ENCODE measurements around the gene NTRK3.

The NTRK3 gene

DNA sequence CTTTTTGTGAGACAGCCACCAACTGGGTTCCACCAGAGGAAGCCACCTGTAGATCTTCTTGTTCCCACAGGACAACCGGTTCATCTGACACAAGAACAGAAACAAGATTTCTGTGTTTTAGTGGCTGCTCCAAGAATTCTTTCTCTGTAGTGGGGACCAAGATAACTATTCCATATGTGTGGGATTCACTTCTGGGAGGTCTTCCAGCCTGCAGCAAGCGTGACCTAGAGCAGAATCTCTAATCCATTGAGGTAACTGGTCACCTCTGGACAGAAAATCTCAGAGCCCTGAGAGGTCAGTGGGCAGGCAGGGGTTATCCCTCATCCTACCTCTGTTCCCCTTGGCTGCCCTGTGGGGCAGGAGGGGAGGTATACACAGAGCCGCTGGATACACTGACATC lies 311.3 kb downstream of the NTRK3 start:
- DNase-seq: no peak
- no peak for TF ChIP-seq GATA1 (IDR thresholded peaks at IDR 0.05; ENCODE audit: low read depth, low read length)
- no peak for TF ChIP-seq POLR2A (IDR thresholded peaks at IDR 0.05; ENCODE audit: low read length)

DNA sequence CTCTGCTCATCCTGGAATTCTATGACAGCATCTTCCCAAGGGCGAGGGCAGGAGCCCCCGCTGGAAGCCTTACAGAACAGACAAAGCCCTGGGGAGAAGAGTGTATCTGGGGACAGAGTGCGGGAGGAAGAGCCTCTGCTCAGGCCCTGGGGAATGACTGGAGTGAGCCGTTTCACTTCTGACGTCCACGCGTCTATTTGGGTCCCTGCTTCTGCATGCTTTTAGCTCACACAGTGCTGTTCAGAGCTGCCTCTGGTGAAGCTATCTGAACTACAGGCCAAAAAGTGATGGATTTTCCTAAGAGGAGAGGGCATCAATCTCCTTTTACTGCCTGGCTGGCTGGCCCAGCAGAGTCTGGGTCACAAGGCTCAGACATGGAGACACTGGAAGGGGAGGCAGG lies 311.8 kb downstream of the NTRK3 start:
- no peak for DNase-seq
- TF ChIP-seq GATA1 (IDR thresholded peaks at IDR 0.05; ENCODE audit: low read depth, low read length) (no peak), POLR2A (IDR thresholded peaks at IDR 0.05; ENCODE audit: low read length) (no peak)

- TF ChIP-seq GATA1 (IDR thresholded peaks at IDR 0.05; ENCODE audit: low read depth, low read length) (no peak), POLR2A (IDR thresholded peaks at IDR 0.05; ENCODE audit: low read length) (no peak)
- no peak for DNase-seq
Measured at GRCh38 chr15:87944050-87944449, 312.5 kb downstream of the NTRK3 start.

- no peak for TF ChIP-seq POLR2A (IDR thresholded peaks at IDR 0.05; ENCODE audit: low read length)
- no peak for TF ChIP-seq GATA1 (IDR thresholded peaks at IDR 0.05; ENCODE audit: low read depth, low read length)
- DNase-seq: no peak
Measured at GRCh38 chr15:87943626-87944025, 312.9 kb downstream of the NTRK3 start.

- TF ChIP-seq POLR2A (IDR thresholded peaks at IDR 0.05; ENCODE audit: low read length) (no peak), GATA1 (IDR thresholded peaks at IDR 0.05; ENCODE audit: low read depth, low read length) (no peak)
- DNase-seq: no peak
Measured at GRCh38 chr15:87942316-87942715, 314.2 kb downstream of the NTRK3 start.

DNA sequence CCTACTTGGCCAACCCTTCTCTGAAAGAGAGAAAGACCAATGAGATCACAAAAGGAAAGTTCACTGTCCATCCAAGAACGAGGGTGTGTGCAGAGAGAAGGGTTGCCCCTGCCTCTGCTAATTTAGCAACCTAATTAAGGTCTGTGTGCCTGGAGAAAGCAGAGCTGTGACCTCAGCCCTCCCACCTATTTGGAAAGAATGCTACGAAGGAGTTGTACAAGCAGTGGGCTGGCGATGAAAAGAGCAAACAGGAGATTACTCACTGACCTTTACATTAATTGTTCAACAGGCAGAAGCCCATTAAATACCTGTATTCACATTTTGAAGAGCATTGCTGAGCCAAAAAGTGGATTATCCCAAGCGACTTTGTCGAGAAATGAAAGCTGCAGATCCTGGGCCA lies 314.9 kb downstream of the NTRK3 start:
- TF ChIP-seq POLR2A (IDR thresholded peaks at IDR 0.05; ENCODE audit: low read length) (no peak), GATA1 (IDR thresholded peaks at IDR 0.05; ENCODE audit: low read depth, low read length) (no peak)
- no peak for DNase-seq

GRCh38 chr15:87940768-87941167 lies 315.8 kb downstream of the NTRK3 start:
- DNase-seq: no peak
- TF ChIP-seq GATA1 (IDR thresholded peaks at IDR 0.05; ENCODE audit: low read depth, low read length) (no peak), POLR2A (IDR thresholded peaks at IDR 0.05; ENCODE audit: low read length) (no peak)

DNA sequence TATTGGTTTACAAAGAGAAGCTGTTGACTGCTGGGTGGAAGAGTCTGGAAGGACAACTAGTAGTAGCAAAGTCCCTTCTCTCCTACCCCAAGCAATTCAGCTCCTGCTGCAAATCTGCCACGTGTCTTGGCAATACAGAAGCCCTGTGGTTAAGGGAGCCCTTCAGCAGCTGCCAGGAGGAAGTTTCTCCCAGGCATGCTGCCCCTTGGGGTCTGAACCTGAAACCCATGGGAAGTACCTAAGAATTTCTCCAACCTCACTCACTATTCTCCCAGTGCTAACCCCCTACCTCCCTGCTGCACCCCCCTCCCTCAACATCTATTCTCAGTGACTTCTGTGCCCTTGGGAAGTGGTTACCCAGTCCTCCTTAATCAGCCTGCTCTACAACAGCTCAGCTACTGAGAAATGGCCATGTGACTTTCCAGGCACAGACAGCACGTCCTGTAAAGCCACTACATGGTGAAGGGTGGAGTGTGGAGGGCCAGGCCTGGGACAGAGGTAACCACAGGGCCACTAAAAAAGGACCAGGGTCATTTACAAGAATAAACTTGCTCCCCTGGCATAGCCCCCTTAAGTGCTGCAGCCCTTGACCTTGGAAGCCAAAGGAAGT lies 316.6 kb downstream of the NTRK3 start:
- no peak for TF ChIP-seq POLR2A (IDR thresholded peaks at IDR 0.05; ENCODE audit: low read length)
- TF ChIP-seq GATA1 (IDR thresholded peaks at IDR 0.05; ENCODE audit: low read depth, low read length): no peak

GRCh38 chr15:87938031-87938430 lies 318.5 kb downstream of the NTRK3 start:
- DNase-seq: no peak
- TF ChIP-seq POLR2A (IDR thresholded peaks at IDR 0.05; ENCODE audit: low read length) (no peak), GATA1 (IDR thresholded peaks at IDR 0.05; ENCODE audit: low read depth, low read length) (no peak)

More for the DNA sequence above, 316.6 kb downstream of the NTRK3 start:
- DNase-seq: no peak

DNA sequence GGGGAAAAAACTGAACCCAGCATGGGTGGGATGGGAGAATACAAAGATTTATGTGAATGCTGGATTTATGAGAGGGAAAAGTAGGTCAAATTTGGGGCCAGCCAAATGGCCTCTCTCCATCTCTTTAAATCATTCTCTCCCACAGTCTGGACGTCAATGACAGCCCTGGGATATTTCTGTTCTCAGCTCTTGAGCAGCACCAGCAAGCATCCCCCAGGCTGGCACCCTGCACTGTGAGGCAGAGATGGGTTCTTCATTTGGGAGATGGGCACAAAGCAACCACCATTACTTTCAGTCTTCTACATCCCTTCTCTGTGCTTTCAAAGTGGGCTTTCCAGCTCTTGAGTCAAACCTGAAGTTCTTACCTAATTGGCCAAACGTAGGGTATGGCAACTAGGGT lies 321.0 kb downstream of the NTRK3 start:
- no peak for DNase-seq
- TF ChIP-seq GATA1 (IDR thresholded peaks at IDR 0.05; ENCODE audit: low read depth, low read length): no peak
- no peak for TF ChIP-seq POLR2A (IDR thresholded peaks at IDR 0.05; ENCODE audit: low read length)

- no peak for DNase-seq
- TF ChIP-seq GATA1 (IDR thresholded peaks at IDR 0.05; ENCODE audit: low read depth, low read length) (no peak), POLR2A (IDR thresholded peaks at IDR 0.05; ENCODE audit: low read length) (no peak)
Measured at GRCh38 chr15:87931584-87931983, 325.0 kb downstream of the NTRK3 start.

GRCh38 chr15:87930457-87930856 lies 326.1 kb downstream of the NTRK3 start:
- no peak for DNase-seq
- no peak for TF ChIP-seq POLR2A (IDR thresholded peaks at IDR 0.05; ENCODE audit: low read length)
- TF ChIP-seq GATA1 (IDR thresholded peaks at IDR 0.05; ENCODE audit: low read depth, low read length): no peak

GRCh38 chr15:87929841-87930240 lies 326.7 kb downstream of the NTRK3 start:
- TF ChIP-seq GATA1 (IDR thresholded peaks at IDR 0.05; ENCODE audit: low read depth, low read length): no peak
- no peak for TF ChIP-seq POLR2A (IDR thresholded peaks at IDR 0.05; ENCODE audit: low read length)
- no peak for DNase-seq

DNA sequence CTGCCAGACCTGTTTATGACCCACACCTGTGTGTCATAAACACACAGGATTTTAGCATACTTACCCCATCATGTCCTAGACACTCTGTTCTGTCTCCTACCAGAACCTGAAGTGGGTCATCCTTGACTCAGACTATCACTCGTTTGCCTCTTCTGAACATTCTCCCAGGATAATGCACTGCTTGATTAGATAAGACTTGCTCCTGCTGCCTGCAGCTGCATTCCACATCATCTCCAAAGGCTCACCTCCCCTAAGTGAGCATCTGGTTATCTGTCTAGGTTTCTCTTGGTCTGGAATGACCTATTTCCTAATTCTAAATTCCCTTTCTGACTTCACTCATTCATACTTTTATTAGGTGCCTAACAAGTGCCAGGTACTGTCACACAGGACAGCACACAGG lies 332.1 kb downstream of the NTRK3 start:
- TF ChIP-seq GATA1 (IDR thresholded peaks at IDR 0.05; ENCODE audit: low read depth, low read length) (no peak), POLR2A (IDR thresholded peaks at IDR 0.05; ENCODE audit: low read length) (no peak)
- no peak for DNase-seq

DNA sequence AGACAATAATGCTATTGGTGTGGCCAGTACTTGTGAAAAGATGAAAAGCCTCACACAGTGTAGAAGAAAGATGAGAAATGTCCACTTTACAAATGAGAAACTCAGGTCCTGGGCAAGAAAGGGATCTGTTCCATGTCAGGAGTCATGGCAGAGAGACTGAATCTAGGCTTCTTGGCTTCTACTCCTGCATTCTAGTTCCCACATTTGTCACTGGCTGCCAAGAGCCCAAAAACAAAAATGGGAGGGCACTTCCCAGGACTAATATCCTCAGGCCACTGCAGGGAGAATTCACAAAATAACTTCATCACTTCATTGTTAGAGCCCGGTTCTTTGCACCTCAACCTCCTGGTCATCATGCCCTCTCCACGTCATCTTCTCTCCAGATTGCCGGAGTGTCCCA lies 337.5 kb downstream of the NTRK3 start:
- no peak for TF ChIP-seq GATA1 (IDR thresholded peaks at IDR 0.05; ENCODE audit: low read depth, low read length)
- no peak for TF ChIP-seq POLR2A (IDR thresholded peaks at IDR 0.05; ENCODE audit: low read length)
- DNase-seq: no peak

GRCh38 chr15:87917480-87917879 lies 339.1 kb downstream of the NTRK3 start:
- no peak for TF ChIP-seq POLR2A (IDR thresholded peaks at IDR 0.05; ENCODE audit: low read length)
- TF ChIP-seq GATA1 (IDR thresholded peaks at IDR 0.05; ENCODE audit: low read depth, low read length): no peak
- no peak for DNase-seq

Data from erythroblast (primary cell).